ENCODE measurements around the gene HDGFL1.

DNA sequence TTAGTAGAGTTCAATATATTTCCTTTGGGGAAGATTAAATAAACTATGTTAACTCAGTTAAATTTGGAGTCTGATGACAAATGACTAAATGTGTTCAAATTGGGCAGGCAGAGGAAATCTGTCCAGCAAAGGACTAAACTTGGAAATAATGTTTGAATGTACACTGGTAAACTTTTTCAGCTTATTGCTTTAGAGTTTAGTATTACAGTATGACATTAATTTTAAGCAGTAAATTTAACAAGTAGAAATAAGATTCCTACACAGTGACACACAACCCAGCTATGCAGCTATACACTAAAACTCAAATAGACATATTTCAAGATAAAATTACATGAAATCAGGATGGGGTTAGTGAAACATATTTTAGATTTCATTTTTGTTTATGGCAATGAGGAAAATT is 42.6 kb upstream of the HDGFL1 start:
- TF ChIP-seq CTCF (IDR thresholded peaks at IDR 0.05; ENCODE audit: insufficient read depth, low read depth, low read length) (no peak), EZH2 (IDR thresholded peaks at IDR 0.05; ENCODE audit: insufficient read depth, low read length) (no peak)

Measured in astrocyte (in vitro differentiated cells and primary cell).